Activated T-cell treated with anti-CD3 and anti-CD28 coated beads, Interleukin-2, amount 50 U/mL, for 1 hour (primary cell): ENCODE results near the gene CAVIN1.
A peak's percentile ranks its signal among the peaks of the same experiment; 100 is the strongest.
"Not testable (repeated sequence)": the region's sequence is repeated elsewhere in the genome, so short reads cannot be mapped to it uniquely, and the experiment has no call there.

ENCODE experiments used
- DNase-seq: peaks from one replicate; pipeline ENCODE4 v3.0.0-alpha.2; 2020

Gene CAVIN1

DNA sequence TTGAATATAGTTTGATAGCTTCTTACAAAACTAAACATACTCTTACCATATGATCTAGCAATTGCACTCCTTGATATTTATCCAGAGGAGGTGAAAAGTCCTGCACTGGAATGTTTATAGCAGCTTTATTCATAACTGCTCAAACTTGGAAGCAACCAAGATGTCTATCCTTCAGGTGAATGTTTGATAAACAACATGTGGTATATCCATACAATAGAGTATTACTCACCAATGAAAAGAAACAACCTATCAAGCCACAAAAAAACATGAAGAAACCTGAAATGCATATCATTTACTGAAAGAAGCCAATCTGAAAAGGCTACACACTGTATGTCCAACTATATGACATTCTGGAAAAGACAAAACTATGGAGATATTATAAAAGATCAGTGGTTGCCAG lies 50.9 kb downstream of the CAVIN1 start:
- no peak for DNase-seq

DNA sequence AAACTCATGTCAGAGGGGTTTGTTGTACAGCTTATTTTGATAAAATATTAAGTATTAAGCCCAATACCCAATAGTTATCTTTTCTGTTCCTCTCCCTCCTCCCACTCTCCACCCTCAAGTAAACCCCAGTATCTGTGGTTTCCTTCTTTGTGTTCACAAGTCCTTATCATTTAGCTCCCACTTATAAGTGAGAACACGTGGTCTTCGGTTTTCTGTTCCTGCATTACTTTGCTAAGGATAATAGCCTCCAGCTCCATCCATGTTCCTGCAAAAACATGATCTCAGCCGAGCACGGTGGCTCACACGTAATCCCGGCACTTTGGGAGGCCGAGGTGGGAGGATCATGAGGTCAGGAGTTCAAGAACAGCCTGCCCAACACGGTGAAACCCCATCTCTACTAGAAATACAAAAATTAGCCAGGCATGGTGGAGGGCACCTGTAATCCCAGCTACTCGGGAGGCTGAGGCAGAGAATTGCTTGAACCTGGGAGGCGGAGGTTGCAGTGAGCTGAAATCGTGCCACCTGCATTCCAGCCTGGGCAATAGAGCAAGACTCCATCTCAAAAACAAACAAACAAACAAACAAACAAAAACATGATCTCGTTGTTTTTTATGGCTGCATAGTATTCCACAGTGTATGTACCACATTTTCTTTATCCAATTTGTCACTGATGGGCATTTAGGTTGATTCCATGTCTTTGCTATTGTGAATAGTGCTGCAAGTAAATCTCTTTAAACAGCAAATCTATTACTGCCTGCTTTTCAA lies 54.1 kb downstream of the CAVIN1 start:
- not testable (repeated sequence) for DNase-seq

DNA sequence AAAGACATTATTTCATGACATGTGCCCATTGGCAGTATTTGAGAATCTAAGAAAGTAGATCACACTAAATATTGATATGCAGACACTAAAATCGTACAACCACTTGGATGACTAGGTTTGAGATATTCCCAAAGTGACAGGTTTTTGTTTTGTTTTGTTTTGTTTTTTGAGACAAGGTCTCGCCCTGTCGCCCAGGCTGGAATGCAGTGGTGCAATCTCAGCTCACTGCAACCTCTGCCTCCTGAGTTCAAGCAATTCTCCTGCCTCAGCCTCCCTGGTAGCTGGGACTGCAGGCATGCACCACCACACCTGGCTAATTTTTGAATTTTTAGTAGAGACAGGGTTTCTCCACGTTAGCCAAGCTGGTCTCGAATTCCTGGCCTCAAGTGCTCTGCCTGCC lies 54.7 kb downstream of the CAVIN1 start:
- not testable (repeated sequence) for DNase-seq

DNA sequence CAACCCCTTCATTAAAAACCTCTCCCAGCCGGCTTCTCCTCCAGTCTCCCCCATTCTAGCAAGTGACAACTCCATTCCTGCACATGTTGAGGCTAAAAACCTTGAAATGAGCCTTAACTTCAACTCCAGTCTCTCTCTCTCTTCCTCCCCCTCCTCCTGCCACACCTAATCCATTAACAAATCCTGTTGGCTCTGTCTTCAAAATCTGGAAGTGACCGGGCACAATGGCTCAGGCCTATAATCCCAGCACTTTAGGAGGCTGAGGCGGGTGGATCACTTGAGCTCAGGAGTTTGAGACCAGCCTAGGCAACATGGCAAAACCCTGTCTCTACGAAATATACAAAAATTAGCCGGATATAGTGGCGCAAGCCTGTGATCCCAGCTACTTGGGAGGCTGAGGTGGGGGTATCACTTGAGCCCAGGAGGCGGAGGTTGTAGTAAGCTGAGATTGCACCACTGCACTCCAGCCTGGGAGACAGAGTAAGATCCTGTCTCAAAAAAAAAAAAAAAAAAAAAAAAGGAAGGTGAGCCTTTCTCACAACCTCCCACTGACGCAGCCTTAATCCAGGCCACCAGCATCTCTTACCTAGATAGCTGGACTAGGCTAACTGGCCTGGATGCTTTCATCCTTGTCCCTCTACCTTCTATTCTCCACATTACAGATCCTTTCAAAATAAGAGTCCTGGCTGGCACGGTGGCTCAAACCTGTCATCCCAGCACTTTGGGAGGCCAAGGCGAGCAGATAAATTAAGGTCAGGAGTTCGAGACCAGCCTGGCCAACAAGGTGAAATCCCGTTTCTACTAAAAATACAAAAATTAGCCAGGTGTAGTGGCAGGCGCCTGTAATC lies 56.7 kb downstream of the CAVIN1 start:
- not testable (repeated sequence) for DNase-seq

DNA sequence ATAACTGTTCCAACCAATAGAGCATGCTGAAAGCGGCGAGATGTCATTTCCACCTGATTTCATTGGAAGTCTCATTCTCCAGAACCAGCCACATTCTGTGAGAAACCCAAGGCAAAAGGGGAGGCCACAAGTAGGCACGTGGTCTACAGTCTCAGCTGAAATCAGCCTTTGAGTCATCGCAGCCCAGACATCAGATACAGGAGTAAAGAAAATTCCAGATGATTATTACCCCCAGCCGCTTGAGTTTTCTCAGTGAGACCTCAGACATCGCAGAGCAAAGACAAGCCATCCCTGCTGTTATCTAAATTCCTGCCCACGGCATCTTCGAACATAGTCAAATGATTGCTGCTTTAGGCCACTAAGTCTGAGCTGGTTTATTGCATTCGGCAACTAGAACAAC lies 57.9 kb downstream of the CAVIN1 start:
- DNase-seq, result no peak

- no peak for DNase-seq
These were observed 59.1 kb downstream of the CAVIN1 start for GRCh38 chr17:42363767-42364585.

DNA sequence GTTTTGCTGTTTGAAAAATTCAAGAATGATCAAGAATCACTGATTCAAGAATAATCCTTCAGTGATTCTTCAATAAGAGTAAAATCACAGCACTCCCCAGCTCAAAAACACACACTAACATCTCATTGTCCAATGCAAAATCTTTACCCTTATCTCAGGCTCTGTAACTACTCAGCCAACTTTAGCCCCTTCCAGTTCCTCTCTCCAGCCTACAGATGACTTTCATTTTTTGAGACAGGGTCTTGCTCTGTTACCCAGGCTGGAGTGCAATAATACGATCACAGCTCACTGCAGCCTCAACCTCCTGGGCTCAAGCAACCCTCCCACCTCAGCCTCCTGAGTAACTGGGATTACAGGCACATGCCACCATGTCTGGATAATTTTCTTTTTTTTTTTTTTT lies 59.8 kb downstream of the CAVIN1 start:
- no peak for DNase-seq

GRCh38 chr17:42362245-42362961 lies 60.7 kb downstream of the CAVIN1 start:
- no peak for DNase-seq

- DNase-seq, result peak; percentile 34
These were observed 61.3 kb downstream of the CAVIN1 start for GRCh38 chr17:42361781-42362186.

DNA sequence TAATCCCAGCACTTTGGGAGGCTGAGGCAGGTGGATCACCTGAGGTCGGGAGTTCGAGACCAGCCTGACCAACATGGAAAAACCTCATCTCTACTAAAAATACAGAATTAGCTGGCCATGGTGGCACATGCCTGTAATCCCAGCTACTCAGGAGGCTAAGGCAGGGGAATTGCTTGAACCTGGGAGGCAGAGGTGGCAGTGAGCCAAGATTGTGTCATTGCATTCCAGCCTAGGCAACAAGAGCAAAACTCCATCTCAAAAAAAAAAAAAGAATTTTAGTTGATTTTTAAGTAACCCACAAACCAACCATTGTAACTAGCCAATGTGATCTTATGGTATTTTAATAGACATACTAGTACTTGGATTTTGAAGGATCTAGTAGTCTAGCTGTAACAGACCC lies 62.7 kb downstream of the CAVIN1 start:
- DNase-seq, result not testable (repeated sequence)

DNA sequence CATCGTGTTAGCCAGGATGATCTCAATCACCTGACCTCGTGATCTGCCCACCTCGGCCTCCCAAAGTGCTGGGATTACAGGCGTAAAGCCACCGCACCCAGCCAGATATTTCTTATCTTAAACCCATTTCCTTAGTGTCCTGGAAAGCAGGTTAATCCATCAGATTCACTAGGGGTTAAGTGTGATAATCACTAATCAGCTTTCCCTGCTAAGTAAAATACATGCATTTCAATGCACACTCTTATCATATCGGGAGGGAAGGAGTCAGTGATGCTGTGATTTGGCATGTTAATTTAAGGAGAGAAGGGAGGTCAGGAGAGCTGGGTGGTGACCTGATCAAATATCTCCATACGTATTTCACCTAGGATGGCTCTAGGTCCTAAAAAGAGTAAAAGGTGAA lies 63.9 kb downstream of the CAVIN1 start:
- DNase-seq, result no peak

- DNase-seq, result no peak
These were observed 64.6 kb downstream of the CAVIN1 start for GRCh38 chr17:42358434-42358833.

- DNase-seq, result no peak
These were observed 67.9 kb downstream of the CAVIN1 start for GRCh38 chr17:42354956-42355843.
